GM12892 (cell line): Measurements from ENCODE around the gene LHFPL3.

Source experiments
- POLR2A ChIP-seq: IDR thresholded peaks from 2 replicates; pipeline ENCODE4 v1.6.1; 2011; ENCODE audit warnings: low read depth, low read length, control low read depth
- POLR2AphosphoS5 ChIP-seq: IDR thresholded peaks from 2 replicates; pipeline ENCODE4 v1.6.1; 2011; ENCODE audit warnings: low read depth, low read length, control low read depth
- TAF1 ChIP-seq: IDR thresholded peaks from 2 replicates; pipeline ENCODE4 v1.6.1; 2011; ENCODE audit warnings: low read depth, mild to moderate bottlenecking, control low read depth, low read length, borderline replicate concordance

DNA sequence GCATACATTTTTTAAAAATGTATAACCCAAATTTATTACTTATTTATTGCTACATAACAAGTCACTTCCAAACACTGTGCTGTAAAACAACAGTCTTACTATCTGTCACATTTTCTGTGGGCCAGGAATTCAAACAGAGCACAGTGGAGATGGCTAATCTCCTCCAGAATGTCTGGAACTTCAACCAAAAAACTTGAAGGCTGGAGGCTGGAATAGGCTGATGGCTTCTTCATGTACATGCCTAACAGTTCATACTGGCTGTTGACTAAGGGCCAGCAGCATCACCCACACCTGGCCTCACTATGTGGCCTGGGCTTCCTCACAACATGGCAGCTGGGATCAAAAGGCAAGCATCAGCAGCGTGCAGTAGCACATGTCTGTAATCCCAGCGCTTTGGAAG, 593.2 kb downstream of the LHFPL3 start:
- TF ChIP-seq TAF1, result no peak
- no peak for TF ChIP-seq POLR2AphosphoS5
- no peak for TF ChIP-seq POLR2A
